Head of caudate nucleus (tissue), 42 donors: ENCODE measurements around the gene SNRPA.
A peak's percentile ranks its signal among the peaks of the same experiment; 100 is the strongest.

Source experiments
- DNase-seq, 42 donors: peaks; one replicate each; pipeline versions ENCODE4 v3.0.0 to v3.0.0-alpha.2; 2020 to 2021; ENCODE audit warnings: mixed read lengths in 7 of 42
- intact Hi-C: fragments of 100-400 bp; cut with DNase I; formaldehyde crosslinking; loops from one replicate; pipeline ENCODE4 v1.15.0; 2022

The SNRPA gene

GRCh38 chr19:40750874-40751537, at the start of gene SNRPA:
SNRPA (plus strand) TSS chr19:40751203; CDS start chr19:40751409, 206 bp downstream.
- DNase-seq, result peak; percentile 94 to 99 (median 98)
- intact Hi-C loops, result loop anchor here (2.0 kb wide), 1 partner anchor 36 kb away; no protein-coding TSS in a partner anchor

GRCh38 chr19:40701758-40702157, 49.2 kb upstream of the SNRPA start:
- intact Hi-C loops, result no loop called here
- DNase-seq, result no peak

- DNase-seq, result peak in 41 of 42 donors; percentile 24 to 88 (median 69)
- intact Hi-C loops, result no loop called here
These were observed 48.5 kb upstream of the SNRPA start for GRCh38 chr19:40702337-40703012.

DNA sequence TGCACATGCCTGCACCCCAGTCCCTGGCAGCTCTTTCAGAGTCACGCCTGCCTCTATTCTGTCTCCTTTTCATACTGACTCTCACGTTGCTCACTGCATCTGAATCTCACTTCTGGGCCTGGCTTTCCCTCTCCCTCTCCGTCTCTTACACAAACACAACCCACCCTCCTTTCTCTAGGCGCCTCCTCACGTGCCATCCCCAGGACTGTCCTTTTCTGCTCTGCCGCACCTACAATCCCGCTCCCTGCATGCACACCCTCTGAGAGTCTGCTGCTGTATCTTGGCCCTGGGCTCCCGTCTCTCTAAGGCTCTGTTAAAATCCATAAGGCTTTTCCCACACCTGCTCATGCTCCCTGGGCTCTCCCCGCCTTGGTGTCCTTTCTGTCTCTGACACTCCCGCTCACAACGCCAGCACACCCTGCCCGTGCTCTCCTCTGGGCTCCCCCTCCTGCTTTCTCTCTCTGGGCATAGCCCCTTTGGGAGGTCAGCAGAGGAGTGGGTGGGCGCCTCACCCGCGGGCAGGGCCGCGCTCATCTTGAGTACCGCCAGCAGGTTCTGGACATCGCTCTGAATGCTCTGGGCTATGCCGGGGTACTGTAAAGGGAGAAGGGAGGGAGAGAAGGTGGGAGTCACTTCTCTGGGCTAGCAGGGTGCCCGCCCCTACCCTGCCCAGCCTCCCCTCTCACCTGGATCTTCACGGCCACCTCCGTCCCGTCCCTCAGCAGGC, 47.8 kb upstream of the SNRPA start:
- no peak for DNase-seq
- intact Hi-C loops, result no loop called here

DNA sequence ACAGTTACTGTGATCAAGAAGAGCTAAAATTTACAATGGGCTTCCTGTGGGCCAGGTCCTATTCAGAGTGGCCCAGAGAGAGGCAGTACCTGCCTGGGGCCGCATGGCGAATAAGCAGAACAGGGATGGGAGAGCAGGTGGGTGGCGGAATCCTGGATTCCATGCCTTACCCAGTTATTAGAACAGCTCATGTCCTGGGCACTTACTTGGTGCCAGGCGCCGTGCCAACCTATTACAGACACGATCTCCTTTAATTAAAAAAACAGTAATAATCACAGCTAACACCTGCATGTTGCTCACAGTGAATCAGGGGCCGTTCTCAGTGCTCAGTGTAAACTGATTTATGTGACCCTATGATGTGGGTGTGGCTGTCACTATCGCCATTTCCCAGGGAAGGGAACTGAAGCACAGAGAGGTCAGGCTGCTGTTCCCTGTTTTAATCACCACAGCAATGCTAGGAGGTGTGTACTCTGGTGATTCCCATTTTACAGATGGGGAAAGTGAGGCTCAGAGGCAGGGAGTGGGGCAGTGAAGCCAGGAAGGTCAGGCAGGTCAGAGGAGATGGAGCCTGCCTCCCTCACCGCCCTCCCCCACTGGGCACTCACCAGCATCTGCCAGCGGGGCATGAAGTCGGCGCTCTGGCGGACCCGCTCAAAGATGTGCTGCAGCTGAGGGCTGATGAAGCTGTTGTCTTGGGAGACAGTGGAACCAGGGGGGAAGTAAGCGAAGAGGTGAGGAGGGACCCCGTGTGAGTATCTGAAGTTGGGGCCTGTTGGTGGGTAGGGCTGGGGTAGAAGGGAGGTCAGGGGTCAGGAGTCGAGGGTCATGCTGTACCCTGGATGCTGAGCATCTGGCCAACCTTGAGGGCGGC, 46.3 kb upstream of the SNRPA start:
- intact Hi-C loops, result no loop called here
- no peak for DNase-seq

- no peak for DNase-seq
- intact Hi-C loops, result no loop called here
These were observed 45.7 kb upstream of the SNRPA start for GRCh38 chr19:40705362-40705651.

- DNase-seq, result no peak
- intact Hi-C loops, result no loop called here
These were observed 44.9 kb upstream of the SNRPA start for GRCh38 chr19:40705950-40706619.

GRCh38 chr19:40707615-40708014, 43.4 kb upstream of the SNRPA start:
- DNase-seq, result no peak
- intact Hi-C loops, result no loop called here

GRCh38 chr19:40709817-40710216, 41.2 kb upstream of the SNRPA start:
- intact Hi-C loops, result no loop called here

GRCh38 chr19:40713939-40714338, 37.1 kb upstream of the SNRPA start:
- intact Hi-C loops, result loop anchor here (2.0 kb wide), 1 partner anchor 37 kb away; the partner anchor contains the start of genes ACTMAP and SNRPA
- no peak for DNase-seq

More at GRCh38 chr19:40709817-40710216, 41.2 kb upstream of the SNRPA start:
- DNase-seq, result no peak

GRCh38 chr19:40714441-40715299, 36.3 kb upstream of the SNRPA start:
- intact Hi-C loops, result loop anchor here (2.0 kb wide), 1 partner anchor 36 kb away; the partner anchor contains the start of genes ACTMAP and SNRPA
- peak; percentile 90 to 99 (median 97) for DNase-seq

DNA sequence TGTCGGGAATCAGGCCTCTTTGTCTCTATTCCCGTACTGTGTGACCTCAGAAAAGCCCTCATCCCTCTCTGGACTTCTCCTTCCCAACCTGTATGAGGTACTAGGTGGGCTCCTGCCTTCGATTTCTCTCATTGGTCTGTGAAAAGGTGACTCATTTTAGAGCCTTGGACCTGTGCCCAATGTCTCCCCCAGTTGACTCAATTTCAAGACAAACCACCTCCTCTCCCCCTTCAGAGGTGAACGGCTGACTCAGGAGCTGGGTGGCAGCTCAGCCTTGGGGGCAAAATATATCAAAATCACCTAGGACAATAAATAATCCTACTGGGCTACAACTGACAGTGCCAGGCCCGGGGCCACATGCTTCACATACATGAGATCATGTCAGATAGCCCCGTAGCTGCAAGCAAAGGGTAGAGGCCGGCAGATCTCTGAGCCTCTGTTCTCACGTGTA, 34.9 kb upstream of the SNRPA start:
- intact Hi-C loops, result loop anchor here (2.0 kb wide), 1 partner anchor 91 kb away; no protein-coding TSS in a partner anchor
- peak in 17 of 42 donors; percentile 19 to 80 (median 43) for DNase-seq

DNA sequence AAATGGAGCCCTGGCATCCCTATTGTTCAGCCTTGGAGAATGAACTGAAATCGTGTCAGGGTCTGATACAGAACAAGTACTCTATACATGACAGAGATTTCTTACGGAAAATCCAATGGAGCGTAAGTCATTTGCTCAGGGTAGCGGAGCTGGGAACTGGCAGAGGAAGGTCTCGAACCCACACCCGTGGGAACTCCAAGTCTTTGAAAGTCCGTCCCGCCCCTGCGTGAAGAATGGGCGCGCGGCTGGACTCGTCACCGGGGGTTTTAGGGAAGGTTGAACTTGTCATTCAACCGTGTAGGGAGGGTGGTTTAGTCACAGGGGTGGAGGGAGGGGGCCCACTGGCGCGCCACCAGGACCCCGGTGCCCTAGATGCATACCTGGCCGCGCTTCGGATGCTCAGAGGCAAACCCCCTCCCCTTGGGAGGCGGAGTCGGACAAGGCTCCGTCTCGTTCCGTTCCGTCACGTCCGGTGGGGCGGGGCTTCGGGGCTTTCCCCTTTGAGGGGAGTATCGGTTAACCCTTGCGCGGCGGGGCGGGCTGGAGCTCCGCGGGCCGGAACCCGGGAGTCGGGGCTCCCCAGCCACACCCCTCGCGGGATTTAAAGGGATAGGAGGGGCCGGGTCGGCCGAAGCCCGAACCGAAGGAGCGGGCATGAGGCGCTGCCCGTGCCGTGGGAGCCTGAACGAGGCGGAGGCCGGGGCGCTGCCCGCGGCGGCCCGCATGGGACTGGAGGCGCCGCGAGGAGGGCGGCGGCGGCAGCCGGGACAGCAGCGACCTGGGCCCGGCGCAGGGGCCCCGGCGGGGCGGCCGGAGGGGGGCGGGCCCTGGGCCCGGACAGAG, 34.3 kb upstream of the SNRPA start, which contains the start of the genes COQ8B and ITPKC:
Gene COQ8B, minus strand, starts transcription at position 405 of the 843 bp plus-strand sequence. CDS start 2,254 bp downstream, outside the sequence.
Gene ITPKC, plus strand, starts transcription at position 631 of the 843 bp plus-strand sequence. Its CDS starts 24 bp downstream, at position 655.
- DNase-seq, result peak; percentile 99 to 100 (median 100)
- intact Hi-C loops, result loop anchor here (2.0 kb wide), 1 partner anchor 90 kb away; no protein-coding TSS in a partner anchor

DNA sequence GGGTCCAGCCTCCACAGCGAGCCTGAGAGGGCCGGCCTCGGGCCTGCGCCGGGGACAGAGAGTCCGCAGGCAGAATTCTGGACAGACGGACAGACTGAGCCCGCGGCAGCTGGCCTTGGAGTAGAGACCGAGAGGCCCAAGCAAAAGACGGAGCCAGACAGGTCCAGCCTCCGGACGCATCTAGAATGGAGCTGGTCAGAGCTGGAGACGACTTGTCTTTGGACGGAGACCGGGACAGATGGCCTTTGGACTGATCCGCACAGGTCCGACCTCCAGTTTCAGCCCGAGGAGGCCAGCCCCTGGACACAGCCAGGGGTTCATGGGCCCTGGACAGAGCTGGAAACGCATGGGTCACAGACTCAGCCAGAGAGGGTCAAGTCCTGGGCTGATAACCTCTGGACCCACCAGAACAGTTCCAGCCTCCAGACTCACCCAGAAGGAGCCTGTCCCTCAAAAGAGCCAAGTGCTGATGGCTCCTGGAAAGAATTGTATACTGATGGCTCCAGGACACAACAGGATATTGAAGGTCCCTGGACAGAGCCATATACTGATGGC, 33.6 kb upstream of the SNRPA start:
- intact Hi-C loops, result loop anchor here (2.0 kb wide), 1 partner anchor 89 kb away; no protein-coding TSS in a partner anchor
- peak in 10 of 42 donors; percentile 12 to 54 (median 22) for DNase-seq
